ENCODE data around the gene SCARF1.

DNA sequence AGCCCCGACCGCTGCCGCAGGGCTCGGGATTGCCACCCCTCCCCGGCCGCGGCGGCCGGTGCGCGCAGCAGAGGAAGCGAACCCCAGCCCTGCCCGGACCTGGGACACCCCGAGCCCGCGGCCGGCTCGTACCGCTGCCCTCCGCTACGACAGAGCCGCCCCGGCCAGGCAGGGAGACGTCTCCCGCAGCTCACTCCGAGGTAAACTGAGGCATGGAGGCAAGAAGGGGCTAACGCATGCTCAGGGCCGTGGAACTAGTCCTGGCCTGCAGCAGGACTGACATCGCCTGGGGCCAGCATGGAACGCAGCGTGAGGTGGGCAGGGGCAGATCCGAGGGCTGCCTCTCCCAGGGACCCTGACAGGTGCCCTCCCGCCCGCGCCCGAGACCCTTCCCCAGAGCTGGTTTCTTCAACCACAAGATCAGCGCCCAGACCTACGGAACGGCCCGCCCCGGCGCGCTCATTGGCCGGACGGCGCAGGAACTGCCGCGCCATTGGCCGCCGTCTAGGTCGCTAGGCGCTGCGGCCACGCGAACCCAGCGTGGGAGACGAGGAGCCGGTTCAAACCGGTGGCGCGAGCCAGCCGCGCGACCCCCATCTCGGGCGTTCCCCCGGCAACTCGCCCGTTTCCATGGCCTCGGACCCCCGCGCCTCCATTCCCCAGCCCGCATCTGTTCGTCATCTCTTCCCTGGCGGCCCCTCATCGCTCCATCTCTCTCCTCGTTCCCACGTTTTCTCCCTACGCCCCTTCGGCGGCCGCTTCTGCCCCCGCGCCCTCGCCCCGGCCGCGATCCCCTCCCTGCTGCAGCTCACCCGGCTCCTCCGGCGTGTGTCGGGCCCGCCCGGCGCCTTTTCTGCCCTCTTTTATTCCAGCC, 17.3 kb downstream of the SCARF1 start, which contains the start of gene SLC43A2:
- TF ChIP-seq, protein P1, sequence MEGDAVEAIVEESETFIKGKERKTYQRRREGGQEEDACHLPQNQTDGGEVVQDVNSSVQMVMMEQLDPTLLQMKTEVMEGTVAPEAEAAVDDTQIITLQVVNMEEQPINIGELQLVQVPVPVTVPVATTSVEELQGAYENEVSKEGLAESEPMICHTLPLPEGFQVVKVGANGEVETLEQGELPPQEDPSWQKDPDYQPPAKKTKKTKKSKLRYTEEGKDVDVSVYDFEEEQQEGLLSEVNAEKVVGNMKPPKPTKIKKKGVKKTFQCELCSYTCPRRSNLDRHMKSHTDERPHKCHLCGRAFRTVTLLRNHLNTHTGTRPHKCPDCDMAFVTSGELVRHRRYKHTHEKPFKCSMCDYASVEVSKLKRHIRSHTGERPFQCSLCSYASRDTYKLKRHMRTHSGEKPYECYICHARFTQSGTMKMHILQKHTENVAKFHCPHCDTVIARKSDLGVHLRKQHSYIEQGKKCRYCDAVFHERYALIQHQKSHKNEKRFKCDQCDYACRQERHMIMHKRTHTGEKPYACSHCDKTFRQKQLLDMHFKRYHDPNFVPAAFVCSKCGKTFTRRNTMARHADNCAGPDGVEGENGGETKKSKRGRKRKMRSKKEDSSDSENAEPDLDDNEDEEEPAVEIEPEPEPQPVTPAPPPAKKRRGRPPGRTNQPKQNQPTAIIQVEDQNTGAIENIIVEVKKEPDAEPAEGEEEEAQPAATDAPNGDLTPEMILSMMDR (IDR thresholded peaks at IDR 0.05) = no peak
- TF ChIP-seq, protein P2, sequence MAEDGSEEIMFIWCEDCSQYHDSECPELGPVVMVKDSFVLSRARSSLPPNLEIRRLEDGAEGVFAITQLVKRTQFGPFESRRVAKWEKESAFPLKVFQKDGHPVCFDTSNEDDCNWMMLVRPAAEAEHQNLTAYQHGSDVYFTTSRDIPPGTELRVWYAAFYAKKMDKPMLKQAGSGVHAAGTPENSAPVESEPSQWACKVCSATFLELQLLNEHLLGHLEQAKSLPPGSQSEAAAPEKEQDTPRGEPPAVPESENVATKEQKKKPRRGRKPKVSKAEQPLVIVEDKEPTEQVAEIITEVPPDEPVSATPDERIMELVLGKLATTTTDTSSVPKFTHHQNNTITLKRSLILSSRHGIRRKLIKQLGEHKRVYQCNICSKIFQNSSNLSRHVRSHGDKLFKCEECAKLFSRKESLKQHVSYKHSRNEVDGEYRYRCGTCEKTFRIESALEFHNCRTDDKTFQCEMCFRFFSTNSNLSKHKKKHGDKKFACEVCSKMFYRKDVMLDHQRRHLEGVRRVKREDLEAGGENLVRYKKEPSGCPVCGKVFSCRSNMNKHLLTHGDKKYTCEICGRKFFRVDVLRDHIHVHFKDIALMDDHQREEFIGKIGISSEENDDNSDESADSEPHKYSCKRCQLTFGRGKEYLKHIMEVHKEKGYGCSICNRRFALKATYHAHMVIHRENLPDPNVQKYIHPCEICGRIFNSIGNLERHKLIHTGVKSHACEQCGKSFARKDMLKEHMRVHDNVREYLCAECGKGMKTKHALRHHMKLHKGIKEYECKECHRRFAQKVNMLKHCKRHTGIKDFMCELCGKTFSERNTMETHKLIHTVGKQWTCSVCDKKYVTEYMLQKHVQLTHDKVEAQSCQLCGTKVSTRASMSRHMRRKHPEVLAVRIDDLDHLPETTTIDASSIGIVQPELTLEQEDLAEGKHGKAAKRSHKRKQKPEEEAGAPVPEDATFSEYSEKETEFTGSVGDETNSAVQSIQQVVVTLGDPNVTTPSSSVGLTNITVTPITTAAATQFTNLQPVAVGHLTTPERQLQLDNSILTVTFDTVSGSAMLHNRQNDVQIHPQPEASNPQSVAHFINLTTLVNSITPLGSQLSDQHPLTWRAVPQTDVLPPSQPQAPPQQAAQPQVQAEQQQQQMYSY (CRISPR knock-in tag; IDR thresholded peaks at IDR 0.05) = no peak
- TF ChIP-seq JUN (CRISPR knock-in tag; IDR thresholded peaks at IDR 0.05) (no peak), PRRX2 (CRISPR knock-in tag; IDR thresholded peaks at IDR 0.05) (no peak), NFYB (CRISPR knock-in tag; conservative IDR thresholded peaks at IDR 0.05; ENCODE audit: low read depth) (peak; percentile 96), ZNF121 (CRISPR knock-in tag; IDR thresholded peaks at IDR 0.05) (no peak)
- TF ChIP-seq, protein P3, sequence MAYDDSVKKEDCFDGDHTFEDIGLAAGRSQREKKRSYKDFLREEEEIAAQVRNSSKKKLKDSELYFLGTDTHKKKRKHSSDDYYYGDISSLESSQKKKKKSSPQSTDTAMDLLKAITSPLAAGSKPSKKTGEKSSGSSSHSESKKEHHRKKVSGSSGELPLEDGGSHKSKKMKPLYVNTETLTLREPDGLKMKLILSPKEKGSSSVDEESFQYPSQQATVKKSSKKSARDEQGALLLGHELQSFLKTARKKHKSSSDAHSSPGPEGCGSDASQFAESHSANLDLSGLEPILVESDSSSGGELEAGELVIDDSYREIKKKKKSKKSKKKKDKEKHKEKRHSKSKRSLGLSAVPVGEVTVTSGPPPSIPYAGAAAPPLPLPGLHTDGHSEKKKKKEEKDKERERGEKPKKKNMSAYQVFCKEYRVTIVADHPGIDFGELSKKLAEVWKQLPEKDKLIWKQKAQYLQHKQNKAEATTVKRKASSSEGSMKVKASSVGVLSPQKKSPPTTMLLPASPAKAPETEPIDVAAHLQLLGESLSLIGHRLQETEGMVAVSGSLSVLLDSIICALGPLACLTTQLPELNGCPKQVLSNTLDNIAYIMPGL (CRISPR knock-in tag; IDR thresholded peaks at IDR 0.05) = peak; percentile 34
- TF ChIP-seq, protein P4, sequence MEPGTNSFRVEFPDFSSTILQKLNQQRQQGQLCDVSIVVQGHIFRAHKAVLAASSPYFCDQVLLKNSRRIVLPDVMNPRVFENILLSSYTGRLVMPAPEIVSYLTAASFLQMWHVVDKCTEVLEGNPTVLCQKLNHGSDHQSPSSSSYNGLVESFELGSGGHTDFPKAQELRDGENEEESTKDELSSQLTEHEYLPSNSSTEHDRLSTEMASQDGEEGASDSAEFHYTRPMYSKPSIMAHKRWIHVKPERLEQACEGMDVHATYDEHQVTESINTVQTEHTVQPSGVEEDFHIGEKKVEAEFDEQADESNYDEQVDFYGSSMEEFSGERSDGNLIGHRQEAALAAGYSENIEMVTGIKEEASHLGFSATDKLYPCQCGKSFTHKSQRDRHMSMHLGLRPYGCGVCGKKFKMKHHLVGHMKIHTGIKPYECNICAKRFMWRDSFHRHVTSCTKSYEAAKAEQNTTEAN (CRISPR knock-in tag; IDR thresholded peaks at IDR 0.05) = 0 out of 2 replicates have a peak, but pooled peaks have one; percentile 38
